SU-DHL-6 (cell line): ENCODE measurements around the gene STX12.

Experiments used
- H2AFZ ChIP-seq: fragments of 200-600 bp; sonication (generic); 2 replicates; pipeline ENCODE4 v1.6.1; 2014; ENCODE audit warnings: low read depth, mild to moderate bottlenecking, moderate library complexity, mixed read lengths, antibody characterized with exemption, low read length; ENCODE audit not compliant: severe bottlenecking
- H3F3A ChIP-seq: fragments of 200-600 bp; shearing (Covaris generic); 2 replicates; pipeline ENCODE4 v1.6.0; 2016; ENCODE audit warnings: antibody characterized with exemption, mild to moderate bottlenecking; ENCODE audit not compliant: insufficient read depth
- H3K27ac ChIP-seq: fragments of 200-600 bp; sonication (generic); 2 replicates; pipeline ENCODE4 v1.5.1; 2016; ENCODE audit warnings: low read depth, mild to moderate bottlenecking, low read length, moderate library complexity, mixed read lengths
- H3K27me3 ChIP-seq: fragments of 200-600 bp; sonication (generic), shearing (Covaris generic); 2 replicates; pipeline ENCODE4 v1.6.0; 2014; ENCODE audit warnings: mild to moderate bottlenecking, low read length
- H3K36me3 ChIP-seq: fragments of 200-600 bp; sonication (generic); 2 replicates; pipeline ENCODE4 v1.6.1; 2014; ENCODE audit warnings: mild to moderate bottlenecking, low read length, mixed read lengths
- H3K4me2 ChIP-seq: fragments of 300-600, 200-600 bp; shearing (Covaris generic), sonication (generic); 2 replicates; pipeline ENCODE4 v1.6.0; 2014; ENCODE audit warnings: low read length, low read depth, mild to moderate bottlenecking; ENCODE audit not compliant: poor library complexity, severe bottlenecking
- H3K4me3 ChIP-seq: fragments of 200-600 bp; sonication (generic); 2 replicates; pipeline ENCODE4 v1.5.1; 2014; ENCODE audit warnings: antibody characterized with exemption, low read length, mild to moderate bottlenecking, mixed read lengths; ENCODE audit not compliant: insufficient read depth, poor library complexity, severe bottlenecking
- H3K79me2 ChIP-seq: fragments of 200-600 bp; sonication (generic); 2 replicates; pipeline ENCODE4 v1.6.1; 2014; ENCODE audit warnings: mild to moderate bottlenecking, low read length, moderate library complexity; ENCODE audit not compliant: insufficient read depth
- H3K9ac ChIP-seq: fragments of 200-600 bp; sonication (generic); 2 replicates; pipeline ENCODE4 v1.7.0; 2014; ENCODE audit warnings: mild to moderate bottlenecking, low read length
- H3K9me2 ChIP-seq: fragments of 200-600 bp; sonication (generic); replicated peaks from 2 replicates; pipeline ENCODE4 v1.6.1; 2014; ENCODE audit warnings: low read length; ENCODE audit not compliant: insufficient read depth
- H3K9me3 ChIP-seq: fragments of 200-600 bp; sonication (generic); 2 replicates; pipeline ENCODE4 v1.6.1; 2014; ENCODE audit warnings: low read length, mixed read lengths; ENCODE audit not compliant: insufficient read depth
- H4K20me1 ChIP-seq: fragments of 200-600 bp; sonication (generic); 2 replicates; pipeline ENCODE4 v1.6.1; 2014; ENCODE audit warnings: low read depth, mild to moderate bottlenecking, antibody characterized with exemption, low read length, moderate library complexity, mixed read lengths
- CTCF ChIP-seq: fragments of 200-600 bp; sonication (generic); IDR thresholded peaks from one replicate; pipeline ENCODE4 v1.5.1; 2017; ENCODE audit warnings: antibody characterized with exemption, mild to moderate bottlenecking, low read length, moderate library complexity; ENCODE audit not compliant: insufficient read depth, poor library complexity, severe bottlenecking
- EZH2phosphoT487 ChIP-seq: fragments of 200-600 bp; sonication (generic), shearing (Covaris generic); conservative IDR thresholded peaks from 2 replicates; pipeline ENCODE4 v1.6.1; 2018; ENCODE audit warnings: mild to moderate bottlenecking, antibody characterized with exemption, low read length, moderate library complexity, mixed read lengths

STX12 gene

GRCh38 chr1:27865821-27866220, 92.8 kb downstream of the STX12 start:
- Histone ChIP-seq H3K27ac (no peak overlapping the region), H3K9me3 (no peaks in the 10 kb centered on the region), H3F3A (no peaks in the 10 kb centered on the region), H3K4me2 (no peak overlapping the region), H2AFZ (no peak overlapping the region), H4K20me1 (no peaks in the 10 kb centered on the region), H3K4me3 (no peak overlapping the region), H3K9ac (no peak overlapping the region), H3K36me3 (no peaks in the 10 kb centered on the region), H3K27me3 (no peaks in the 10 kb centered on the region), H3K9me2 (no peaks in the 10 kb centered on the region), H3K79me2 (no peaks in the 10 kb centered on the region)
- no peak for TF ChIP-seq CTCF
- no peak for TF ChIP-seq EZH2phosphoT487

- Histone ChIP-seq H2AFZ (no peak overlapping the region), H3F3A (no peaks in the 10 kb centered on the region), H3K27me3 (no peaks in the 10 kb centered on the region), H3K9ac (no peak overlapping the region), H3K4me2 (no peak overlapping the region), H3K79me2 (no peaks in the 10 kb centered on the region), H3K9me3 (no peaks in the 10 kb centered on the region), H3K27ac (no peak overlapping the region), H3K4me3 (no peak overlapping the region), H3K36me3 (no peaks in the 10 kb centered on the region), H3K9me2 (no peaks in the 10 kb centered on the region), H4K20me1 (no peaks in the 10 kb centered on the region)
- TF ChIP-seq EZH2phosphoT487 (no peak), CTCF (no peak)
These were observed 95.5 kb downstream of the STX12 start for GRCh38 chr1:27868556-27868931.

- H4K20me1 ChIP-seq, result no peaks in the 10 kb centered on the region
- 0 out of 2 replicates have a peak overlapping the region, but pooled peaks have one; percentile 10 for H3K9ac ChIP-seq
- no peaks in the 10 kb centered on the region for H3K36me3 ChIP-seq
- H3K4me3 ChIP-seq, result no peak overlapping the region
- H3F3A ChIP-seq, result no peaks in the 10 kb centered on the region
- no peaks in the 10 kb centered on the region for H3K9me2 ChIP-seq
- no peaks in the 10 kb centered on the region for H3K27me3 ChIP-seq
- H3K27ac ChIP-seq, result no peak overlapping the region
- H3K9me3 ChIP-seq, result no peaks in the 10 kb centered on the region
- TF ChIP-seq EZH2phosphoT487, result no peak
- TF ChIP-seq CTCF, result no peak
- peak overlapping the region; percentile 14 for H2AFZ ChIP-seq
- H3K4me2 ChIP-seq, result peak overlapping the region; percentile 38
- no peaks in the 10 kb centered on the region for H3K79me2 ChIP-seq
These were observed 96.1 kb downstream of the STX12 start for GRCh38 chr1:27868932-27869718.
